Astrocyte of the cerebellum (primary cell): ENCODE data around the gene INSIG1.

Experiments used
- DNase-seq: peaks from one replicate; pipeline ENCODE4 v3.0.0-alpha.2; 2011; ENCODE audit warnings: low read depth
- H3K4me3 ChIP-seq: 2 replicates; pipeline ENCODE4 v1.5.1; 2011; ENCODE audit warnings: mild to moderate bottlenecking, low read depth, low read length, moderate library complexity
- in situ Hi-C: cut with HindIII; loops from 2 replicates; pipeline ENCODE4 v1.10.0; 2017; ENCODE audit warnings: low sequenced_read_pairs
- TF ChIP-seq, protein P1 (sequence below): IDR thresholded peaks from 2 replicates; pipeline ENCODE4 v1.5.1; 2012; ENCODE audit warnings: low read length, low read depth, moderate library complexity, mild to moderate bottlenecking; ENCODE audit errors: missing control alignments

The INSIG1 gene

DNA sequence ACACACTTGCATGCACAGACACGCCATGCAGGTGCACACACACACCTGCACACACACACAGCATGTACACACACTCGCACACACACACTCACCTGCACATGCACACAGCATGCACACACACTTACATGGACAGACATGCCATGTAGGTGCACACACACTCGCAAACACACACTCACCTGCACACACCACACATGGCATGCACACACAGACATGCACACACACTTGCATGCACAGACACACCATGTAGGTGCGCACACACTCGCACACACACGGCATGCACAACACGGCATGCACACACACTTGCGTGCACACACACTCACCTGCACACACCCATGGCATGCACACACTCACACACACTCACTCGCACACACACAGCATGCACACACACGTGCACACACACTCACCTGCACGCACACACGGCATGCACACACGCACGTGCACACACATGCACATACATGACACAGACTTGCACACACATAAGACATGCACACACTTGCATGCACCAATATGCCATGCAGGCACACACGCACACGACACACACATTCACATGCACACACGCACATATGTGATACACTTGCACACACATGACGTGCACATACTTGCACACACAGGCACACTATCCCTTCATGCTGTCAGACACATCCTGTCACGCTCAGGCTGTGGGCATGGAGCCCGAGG lies 56.8 kb downstream of the INSIG1 start:
- H3K4me3 ChIP-seq, result no peak overlapping the region
- TF ChIP-seq, protein P1, sequence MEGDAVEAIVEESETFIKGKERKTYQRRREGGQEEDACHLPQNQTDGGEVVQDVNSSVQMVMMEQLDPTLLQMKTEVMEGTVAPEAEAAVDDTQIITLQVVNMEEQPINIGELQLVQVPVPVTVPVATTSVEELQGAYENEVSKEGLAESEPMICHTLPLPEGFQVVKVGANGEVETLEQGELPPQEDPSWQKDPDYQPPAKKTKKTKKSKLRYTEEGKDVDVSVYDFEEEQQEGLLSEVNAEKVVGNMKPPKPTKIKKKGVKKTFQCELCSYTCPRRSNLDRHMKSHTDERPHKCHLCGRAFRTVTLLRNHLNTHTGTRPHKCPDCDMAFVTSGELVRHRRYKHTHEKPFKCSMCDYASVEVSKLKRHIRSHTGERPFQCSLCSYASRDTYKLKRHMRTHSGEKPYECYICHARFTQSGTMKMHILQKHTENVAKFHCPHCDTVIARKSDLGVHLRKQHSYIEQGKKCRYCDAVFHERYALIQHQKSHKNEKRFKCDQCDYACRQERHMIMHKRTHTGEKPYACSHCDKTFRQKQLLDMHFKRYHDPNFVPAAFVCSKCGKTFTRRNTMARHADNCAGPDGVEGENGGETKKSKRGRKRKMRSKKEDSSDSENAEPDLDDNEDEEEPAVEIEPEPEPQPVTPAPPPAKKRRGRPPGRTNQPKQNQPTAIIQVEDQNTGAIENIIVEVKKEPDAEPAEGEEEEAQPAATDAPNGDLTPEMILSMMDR, result no peak
- DNase-seq, result no peak
- in situ Hi-C loops, result no loop called here

DNA sequence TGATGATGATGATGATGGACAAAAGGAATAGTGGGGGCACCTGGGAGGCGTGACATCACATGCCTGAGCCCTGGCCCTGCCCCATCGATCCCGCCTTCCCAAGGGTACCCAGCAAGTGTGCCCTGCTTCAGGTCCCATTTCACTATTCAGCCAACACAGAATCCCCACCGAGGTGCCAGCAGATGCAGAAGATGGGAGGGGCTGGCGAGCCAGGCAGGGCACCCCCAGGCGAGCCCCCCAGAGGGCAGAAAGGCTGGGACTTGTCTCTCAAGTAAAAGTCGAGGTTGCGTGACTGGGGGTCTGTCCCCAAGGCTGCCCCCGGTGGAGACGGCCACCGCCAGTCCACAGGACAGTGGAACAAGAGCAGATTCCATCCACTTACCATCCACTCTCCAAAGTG lies 57.5 kb downstream of the INSIG1 start:
- no peak overlapping the region for H3K4me3 ChIP-seq
- TF ChIP-seq, protein P1, result no peak
- in situ Hi-C loops, result no loop called here
- DNase-seq, result no peak

DNA sequence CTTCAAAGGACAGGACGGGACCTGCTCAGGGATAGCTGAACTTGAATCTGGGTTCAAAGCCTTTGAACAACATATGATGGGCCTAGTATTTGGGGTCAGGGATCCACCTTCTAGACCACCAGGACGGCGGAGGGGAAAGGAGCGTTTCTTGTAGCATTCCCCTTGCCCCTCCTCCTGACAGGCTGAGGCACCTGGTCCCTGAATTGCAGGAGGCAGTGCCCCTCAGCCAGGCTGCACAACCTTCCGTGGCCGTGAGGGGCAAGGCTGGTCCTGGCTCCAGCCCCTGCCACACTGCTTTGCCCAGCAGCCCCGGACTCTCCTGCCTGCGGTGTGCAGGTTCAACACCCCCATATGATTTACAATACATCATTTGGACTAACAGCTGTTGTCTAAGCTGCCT lies 58.1 kb downstream of the INSIG1 start:
- in situ Hi-C loops, result no loop called here

DNA sequence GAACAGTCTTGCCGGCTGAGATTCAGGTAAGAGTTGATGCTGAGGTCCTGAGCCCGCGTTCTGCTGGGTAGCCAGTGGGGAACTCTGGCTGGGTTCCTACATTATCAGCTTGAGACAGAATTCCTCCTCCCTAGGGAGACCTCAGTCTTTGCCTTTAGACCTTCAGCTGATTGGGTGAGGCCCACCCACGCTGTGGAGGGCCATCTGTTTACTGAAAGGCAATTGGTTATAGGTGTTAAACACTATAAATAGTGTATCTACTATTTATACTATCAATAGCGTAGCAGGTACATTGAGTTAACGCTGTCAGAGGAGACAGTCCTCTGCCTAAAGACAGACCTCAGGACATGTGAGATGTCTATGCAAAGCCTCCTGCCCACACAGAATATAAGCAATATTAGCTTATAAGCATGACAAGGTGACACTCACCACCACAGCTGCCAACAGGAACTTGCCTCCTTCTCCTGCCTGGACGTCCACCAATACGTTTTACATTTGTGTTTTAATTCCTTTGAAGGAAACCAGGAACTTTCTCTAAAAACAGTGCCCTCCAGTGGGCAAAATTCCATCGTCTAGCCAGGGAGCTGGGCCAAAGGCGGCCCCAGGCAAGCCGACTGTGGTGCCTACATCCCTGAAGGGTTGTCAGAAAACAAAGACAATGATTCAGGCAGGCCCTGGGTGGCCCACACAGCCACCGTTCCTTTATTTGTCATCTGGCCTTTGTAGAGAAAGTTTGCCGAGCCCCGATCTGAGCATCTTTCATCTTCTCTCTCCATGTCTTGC lies 58.8 kb downstream of the INSIG1 start:
- in situ Hi-C loops, result no loop called here
- DNase-seq, result no peak
- TF ChIP-seq, protein P1, result peak; percentile 18
- no peak overlapping the region for H3K4me3 ChIP-seq

More for the DNA sequence above, 58.1 kb downstream of the INSIG1 start:
- H3K4me3 ChIP-seq, result no peak overlapping the region
- TF ChIP-seq, protein P1, result no peak
- no peak for DNase-seq

DNA sequence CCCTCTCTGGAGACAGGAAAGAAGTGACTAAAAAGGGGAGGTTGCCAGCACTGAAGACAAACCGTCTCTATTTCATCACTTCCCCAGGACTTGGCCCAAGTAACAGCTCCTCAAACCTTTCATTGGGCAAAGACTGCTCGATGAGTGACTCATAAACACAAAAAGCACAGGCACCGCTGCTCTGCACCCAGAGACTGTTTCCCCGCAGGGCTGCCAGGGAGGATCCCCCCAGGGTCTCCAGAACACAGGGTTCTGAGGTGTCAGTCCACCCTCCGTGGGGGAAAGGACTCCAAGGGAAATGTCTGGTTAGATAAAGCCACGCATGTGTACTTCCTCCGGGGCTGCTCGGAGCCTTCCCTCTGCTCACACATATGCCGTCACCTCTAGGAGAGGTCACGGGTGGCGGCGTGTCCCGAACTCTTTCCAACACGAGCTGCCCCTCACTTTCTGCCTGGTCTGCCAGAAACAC lies 59.9 kb downstream of the INSIG1 start:
- no peak overlapping the region for H3K4me3 ChIP-seq
- TF ChIP-seq, protein P1, result no peak
- in situ Hi-C loops, result no loop called here
- DNase-seq, result no peak

DNA sequence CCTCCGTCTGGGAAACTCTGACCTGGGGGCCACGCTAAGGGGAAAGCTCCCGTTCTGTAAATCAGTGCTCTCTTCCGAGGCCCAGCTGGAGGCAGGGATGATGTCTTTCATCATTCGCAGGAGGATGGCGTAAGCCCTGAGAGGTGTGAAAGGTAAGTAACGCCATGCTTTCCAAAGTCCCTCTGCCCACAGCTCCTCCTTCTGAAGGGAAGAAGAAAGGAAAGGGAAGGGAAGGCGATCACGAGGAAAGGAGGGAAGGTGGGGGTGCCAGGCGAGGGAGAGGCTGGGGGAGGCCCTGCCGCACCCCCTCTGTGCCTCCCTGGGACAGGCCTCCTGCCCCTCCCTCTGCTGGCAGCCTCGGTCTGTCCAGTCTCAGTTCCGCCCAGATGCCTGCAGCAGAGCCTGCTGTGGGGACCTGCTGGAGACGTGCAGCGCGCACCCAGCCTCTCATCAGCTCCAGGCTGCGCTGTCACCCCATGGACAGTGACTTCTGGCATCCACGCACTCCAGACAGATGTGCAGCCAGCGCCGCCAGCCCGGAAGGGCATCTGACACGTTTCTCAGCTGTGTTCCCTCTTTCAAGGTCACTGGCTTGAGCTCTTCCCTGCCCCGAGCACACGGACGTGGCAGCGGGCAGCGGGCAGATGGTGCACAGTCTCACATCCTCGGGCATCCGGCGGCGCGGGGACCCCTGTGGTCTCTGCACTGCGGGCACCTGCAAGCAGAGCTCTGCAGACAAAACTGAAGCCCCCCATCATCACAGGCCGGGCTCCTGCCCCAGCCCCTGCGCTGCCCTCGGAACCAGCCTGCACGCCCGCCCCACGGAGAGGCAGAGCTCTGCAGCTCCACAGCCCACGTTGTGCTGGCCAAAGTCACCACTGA lies 60.6 kb downstream of the INSIG1 start:
- H3K4me3 ChIP-seq, result no peak overlapping the region
- in situ Hi-C loops, result no loop called here
- no peak for DNase-seq

More for the DNA sequence above, 60.6 kb downstream of the INSIG1 start:
- TF ChIP-seq, protein P1, result no peak
